Karpas-422 (cell line): ENCODE measurements around the gene RILPL1. TPM values are rescaled to one million over a fixed set of nuclear protein-coding genes. Genes with fewer than 3 reads are reported as not detected.
"Not testable (repeated sequence)": the region's sequence is repeated elsewhere in the genome, so short reads cannot be mapped to it uniquely, and the experiment has no call there.

Experiments used
- DNase-seq: peaks from one replicate; pipeline ENCODE4 v3.0.0-alpha.2; 2015
- H2AFZ ChIP-seq: fragments of 200-600 bp; sonication (generic); 2 replicates; pipeline ENCODE4 v1.6.1; 2014; ENCODE audit warnings: antibody characterized with exemption, low read length, mixed read lengths
- H3K27ac ChIP-seq: fragments of 200-600 bp; sonication (generic); 2 replicates; pipeline ENCODE4 v1.5.1; 2014; ENCODE audit warnings: mild to moderate bottlenecking, low read length, moderate library complexity
- H3K27me3 ChIP-seq: fragments of 200-600 bp; sonication (generic); 2 replicates; pipeline ENCODE4 v1.6.1; 2014; ENCODE audit warnings: low read length, mixed read lengths
- H3K36me3 ChIP-seq: fragments of 200-600 bp; sonication (generic); 2 replicates; pipeline ENCODE4 v1.6.1; 2014; ENCODE audit warnings: low read length, mixed read lengths; ENCODE audit not compliant: insufficient read depth
- H3K4me1 ChIP-seq: fragments of 200-600 bp; sonication (generic); 2 replicates; pipeline ENCODE4 v1.6.1; 2014; ENCODE audit warnings: mild to moderate bottlenecking, low read length, mixed read lengths
- H3K4me2 ChIP-seq: fragments of 200-600 bp; sonication (generic); 2 replicates; pipeline ENCODE4 v1.6.1; 2014; ENCODE audit warnings: low read length, low read depth, mild to moderate bottlenecking; ENCODE audit not compliant: poor library complexity, severe bottlenecking
- H3K4me3 ChIP-seq: fragments of 200-600 bp; sonication (generic); 2 replicates; pipeline ENCODE4 v1.5.1; 2014; ENCODE audit warnings: mild to moderate bottlenecking, antibody characterized with exemption, low read length, mixed read lengths
- H3K79me2 ChIP-seq: fragments of 200-600 bp; sonication (generic); 2 replicates; pipeline ENCODE4 v1.6.1; 2014; ENCODE audit warnings: mild to moderate bottlenecking, low read length, mixed read lengths
- H3K9ac ChIP-seq: fragments of 200-600 bp; sonication (generic); 2 replicates; pipeline ENCODE4 v1.6.0; 2014; ENCODE audit warnings: low read length
- H3K9me2 ChIP-seq: fragments of 200-600 bp; sonication (generic), shearing (Covaris generic); replicated peaks from 2 replicates; pipeline ENCODE4 v1.6.0; 2014; ENCODE audit warnings: mild to moderate bottlenecking, low read length, moderate library complexity; ENCODE audit not compliant: insufficient read depth
- H3K9me3 ChIP-seq: fragments of 300-700, 200-600 bp; sonication (generic); 2 replicates; pipeline ENCODE4 v1.6.1; 2014; ENCODE audit warnings: low read length, mixed read lengths
- H4K20me1 ChIP-seq: fragments of 200-600 bp; sonication (generic); 2 replicates; pipeline ENCODE4 v1.6.1; 2014; ENCODE audit warnings: mild to moderate bottlenecking, antibody characterized with exemption, low read length, low read depth; ENCODE audit not compliant: insufficient read depth
- total RNA-seq: library from RNA; depleted of rRNA; stranded (reverse); fragments of >200 nt; shearing (Covaris generic); gene quantifications from 2 replicates; pipeline ENCODE4 v1.2.3, GENCODE V29; 2014; ENCODE audit warnings: low replicate concordance

The RILPL1 gene
- total RNA-seq, 1 experiment from 2014 or later, result not detected

- Histone ChIP-seq H3K27me3 (no peaks in the 10 kb centered on the region; the same call in 1 of the 2 replicates), H3K4me1 (peaks cover 3% of the 10 kb centered on the region; the same call in 1 of the 2 replicates), H3K9me2 (no peaks in the 10 kb centered on the region), H3K36me3 (no peaks in the 10 kb centered on the region), H3K27ac (no peak overlapping the region), H3K4me3 (no peak overlapping the region), H3K9me3 (no peaks in the 10 kb centered on the region), H2AFZ (peak overlapping the region; percentile 91; the same call in 1 of the 2 replicates), H3K4me2 (peak overlapping the region; percentile 19), H4K20me1 (no peaks in the 10 kb centered on the region), H3K79me2 (no peaks in the 10 kb centered on the region), H3K9ac (no peak overlapping the region)
- DNase-seq, result no peak
Observed at GRCh38 chr12:123571343-123571813, 37.9 kb upstream of the RILPL1 start.

- no peak for DNase-seq
- no peaks in the 10 kb centered on the region for H4K20me1 ChIP-seq
- H3K9me3 ChIP-seq, result no peaks in the 10 kb centered on the region
- no peak overlapping the region for H3K9ac ChIP-seq
- H3K4me3 ChIP-seq, result no peak overlapping the region
- H3K27me3 ChIP-seq, result no peaks in the 10 kb centered on the region
- no peaks in the 10 kb centered on the region for H3K4me1 ChIP-seq
- H3K27ac ChIP-seq, result no peak overlapping the region
- no peaks in the 10 kb centered on the region for H3K9me2 ChIP-seq
- H3K4me2 ChIP-seq, result no peak overlapping the region
- no peaks in the 10 kb centered on the region for H3K36me3 ChIP-seq
- H3K79me2 ChIP-seq, result no peaks in the 10 kb centered on the region
- no peak overlapping the region for H2AFZ ChIP-seq
Observed at GRCh38 chr12:123559468-123559867, 25.9 kb upstream of the RILPL1 start.

GRCh38 chr12:123558487-123558886, 25.0 kb upstream of the RILPL1 start:
- H3K9me3 ChIP-seq, H3K4me3 ChIP-seq, H3K4me1 ChIP-seq, H3K36me3 ChIP-seq, H3K9ac ChIP-seq, H3K27ac ChIP-seq, H3K79me2 ChIP-seq, DNase-seq, H3K9me2 ChIP-seq, H4K20me1 ChIP-seq, H3K27me3 ChIP-seq, H3K4me2 ChIP-seq, H2AFZ ChIP-seq: not testable (repeated sequence)

GRCh38 chr12:123554843-123555242, 21.3 kb upstream of the RILPL1 start:
- not testable (repeated sequence) for H3K79me2 ChIP-seq, H3K9me3 ChIP-seq, H3K9ac ChIP-seq, H3K36me3 ChIP-seq, H4K20me1 ChIP-seq, H3K4me1 ChIP-seq, H3K4me2 ChIP-seq, DNase-seq, H3K4me3 ChIP-seq, H2AFZ ChIP-seq, H3K27me3 ChIP-seq, H3K27ac ChIP-seq, H3K9me2 ChIP-seq

GRCh38 chr12:123554136-123554535, 20.6 kb upstream of the RILPL1 start:
- H3K4me1 ChIP-seq, H3K4me2 ChIP-seq, H3K9me2 ChIP-seq, H3K4me3 ChIP-seq, H2AFZ ChIP-seq, DNase-seq, H3K79me2 ChIP-seq, H3K9me3 ChIP-seq, H3K27ac ChIP-seq, H3K9ac ChIP-seq, H3K27me3 ChIP-seq, H3K36me3 ChIP-seq, H4K20me1 ChIP-seq: not testable (repeated sequence)

GRCh38 chr12:123550700-123551099, 17.2 kb upstream of the RILPL1 start:
- H3K4me1 ChIP-seq, result no peaks in the 10 kb centered on the region
- no peak for DNase-seq
- no peak overlapping the region for H3K9ac ChIP-seq
- no peaks in the 10 kb centered on the region for H3K79me2 ChIP-seq
- H3K27me3 ChIP-seq, result no peaks in the 10 kb centered on the region
- no peaks in the 10 kb centered on the region for H3K9me2 ChIP-seq
- H3K27ac ChIP-seq, result no peak overlapping the region
- no peaks in the 10 kb centered on the region for H3K9me3 ChIP-seq
- H3K4me2 ChIP-seq, result no peak overlapping the region
- H3K4me3 ChIP-seq, result no peak overlapping the region
- H2AFZ ChIP-seq, result no peak overlapping the region
- H4K20me1 ChIP-seq, result no peaks in the 10 kb centered on the region
- H3K36me3 ChIP-seq, result no peaks in the 10 kb centered on the region

GRCh38 chr12:123548107-123548506, 14.6 kb upstream of the RILPL1 start:
- Histone ChIP-seq H3K4me2 (no peak overlapping the region), H3K9ac (no peak overlapping the region), H3K4me3 (no peak overlapping the region), H3K27me3 (no peaks in the 10 kb centered on the region), H2AFZ (no peak overlapping the region), H3K4me1 (no peaks in the 10 kb centered on the region), H3K36me3 (no peaks in the 10 kb centered on the region), H3K9me3 (no peaks in the 10 kb centered on the region), H3K9me2 (no peaks in the 10 kb centered on the region), H3K27ac (no peak overlapping the region), H3K79me2 (no peaks in the 10 kb centered on the region), H4K20me1 (no peaks in the 10 kb centered on the region)
- DNase-seq, result no peak

- H3K4me2 ChIP-seq, result no peak overlapping the region
- no peaks in the 10 kb centered on the region for H3K79me2 ChIP-seq
- no peaks in the 10 kb centered on the region for H3K9me3 ChIP-seq
- no peaks in the 10 kb centered on the region for H3K9me2 ChIP-seq
- H3K27me3 ChIP-seq, result no peaks in the 10 kb centered on the region
- H3K36me3 ChIP-seq, result no peaks in the 10 kb centered on the region
- H4K20me1 ChIP-seq, result no peaks in the 10 kb centered on the region
- H2AFZ ChIP-seq, result no peak overlapping the region
- no peak overlapping the region for H3K4me3 ChIP-seq
- H3K27ac ChIP-seq, result no peak overlapping the region
- no peaks in the 10 kb centered on the region for H3K4me1 ChIP-seq
- no peak overlapping the region for H3K9ac ChIP-seq
- no peak for DNase-seq
Observed at GRCh38 chr12:123546281-123546680, 12.8 kb upstream of the RILPL1 start.

GRCh38 chr12:123543541-123543940, 10.0 kb upstream of the RILPL1 start:
- no peaks in the 10 kb centered on the region for H3K36me3 ChIP-seq
- no peaks in the 10 kb centered on the region for H3K9me3 ChIP-seq
- no peak overlapping the region for H2AFZ ChIP-seq
- H3K9ac ChIP-seq, result no peak overlapping the region
- H3K27me3 ChIP-seq, result no peaks in the 10 kb centered on the region
- no peaks in the 10 kb centered on the region for H3K79me2 ChIP-seq
- H3K27ac ChIP-seq, result no peak overlapping the region
- no peaks in the 10 kb centered on the region for H3K9me2 ChIP-seq
- no peaks in the 10 kb centered on the region for H4K20me1 ChIP-seq
- H3K4me1 ChIP-seq, result no peaks in the 10 kb centered on the region
- no peak overlapping the region for H3K4me3 ChIP-seq
- DNase-seq, result no peak
- H3K4me2 ChIP-seq, result no peak overlapping the region
